WERI-Rb-1 (cell line): Measurements from ENCODE around the gene SLC25A21.

Experiments
- DNase-seq: peaks from one replicate; pipeline ENCODE4 v3.0.0-alpha.2; 2020
- H3K27ac ChIP-seq: fragments of 250-450 bp; sonication (Bioruptor Pico); 2 replicates; pipeline ENCODE4 v1.5.1; 2020; ENCODE audit warnings: mild to moderate bottlenecking, moderate library complexity
- H3K27me3 ChIP-seq: fragments of 250-450 bp; sonication (Bioruptor Pico); 2 replicates; pipeline ENCODE4 v1.5.1; 2021; ENCODE audit warnings: mild to moderate bottlenecking, low read depth, moderate library complexity; ENCODE audit not compliant: insufficient read depth, severe bottlenecking
- H3K36me3 ChIP-seq: fragments of 250-450 bp; sonication (Bioruptor Pico); 2 replicates; pipeline ENCODE4 v1.5.1; 2020; ENCODE audit warnings: mild to moderate bottlenecking, moderate library complexity
- H3K4me3 ChIP-seq: 2 replicates; pipeline ENCODE4 v1.5.1; 2011; ENCODE audit warnings: low read depth, mild to moderate bottlenecking, control low read depth, low read length
- H3K9me3 ChIP-seq: fragments of 250-450 bp; sonication (Bioruptor Pico); 2 replicates; pipeline ENCODE4 v1.5.1; 2021; ENCODE audit warnings: mild to moderate bottlenecking, moderate library complexity; ENCODE audit not compliant: severe bottlenecking
- TF ChIP-seq, protein P1 (sequence below): IDR thresholded peaks from 2 replicates; pipeline ENCODE4 v1.5.1; 2011; ENCODE audit warnings: low read depth, mild to moderate bottlenecking, control low read depth, inconsistent platforms, low read length

SLC25A21 gene

GRCh38 chr14:36824854-36825253 is 347.6 kb downstream of the SLC25A21 start:
- H3K27ac ChIP-seq = no peak overlapping the region
- H3K4me3 ChIP-seq = no peak overlapping the region
- TF ChIP-seq, protein P1, sequence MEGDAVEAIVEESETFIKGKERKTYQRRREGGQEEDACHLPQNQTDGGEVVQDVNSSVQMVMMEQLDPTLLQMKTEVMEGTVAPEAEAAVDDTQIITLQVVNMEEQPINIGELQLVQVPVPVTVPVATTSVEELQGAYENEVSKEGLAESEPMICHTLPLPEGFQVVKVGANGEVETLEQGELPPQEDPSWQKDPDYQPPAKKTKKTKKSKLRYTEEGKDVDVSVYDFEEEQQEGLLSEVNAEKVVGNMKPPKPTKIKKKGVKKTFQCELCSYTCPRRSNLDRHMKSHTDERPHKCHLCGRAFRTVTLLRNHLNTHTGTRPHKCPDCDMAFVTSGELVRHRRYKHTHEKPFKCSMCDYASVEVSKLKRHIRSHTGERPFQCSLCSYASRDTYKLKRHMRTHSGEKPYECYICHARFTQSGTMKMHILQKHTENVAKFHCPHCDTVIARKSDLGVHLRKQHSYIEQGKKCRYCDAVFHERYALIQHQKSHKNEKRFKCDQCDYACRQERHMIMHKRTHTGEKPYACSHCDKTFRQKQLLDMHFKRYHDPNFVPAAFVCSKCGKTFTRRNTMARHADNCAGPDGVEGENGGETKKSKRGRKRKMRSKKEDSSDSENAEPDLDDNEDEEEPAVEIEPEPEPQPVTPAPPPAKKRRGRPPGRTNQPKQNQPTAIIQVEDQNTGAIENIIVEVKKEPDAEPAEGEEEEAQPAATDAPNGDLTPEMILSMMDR = no peak
- no peaks in the 10 kb centered on the region for H3K9me3 ChIP-seq
- no peaks in the 10 kb centered on the region for H3K36me3 ChIP-seq
- DNase-seq = no peak
- H3K27me3 ChIP-seq = peaks cover 44% of the 10 kb centered on the region

- TF ChIP-seq, protein P1 = no peak
- Histone ChIP-seq H3K9me3 (no peaks in the 10 kb centered on the region), H3K36me3 (no peaks in the 10 kb centered on the region), H3K27ac (no peak overlapping the region), H3K27me3 (peaks cover 37% of the 10 kb centered on the region), H3K4me3 (no peak overlapping the region)
- no peak for DNase-seq
These were observed 348.8 kb downstream of the SLC25A21 start for GRCh38 chr14:36823651-36824050.

- H3K36me3 ChIP-seq = no peaks in the 10 kb centered on the region
- no peak overlapping the region for H3K27ac ChIP-seq
- no peak overlapping the region for H3K4me3 ChIP-seq
- H3K9me3 ChIP-seq = no peaks in the 10 kb centered on the region
- peaks cover 40% of the 10 kb centered on the region for H3K27me3 ChIP-seq
- no peak for DNase-seq
- TF ChIP-seq, protein P1 = no peak
These were observed 349.7 kb downstream of the SLC25A21 start for GRCh38 chr14:36822685-36823084.

DNA sequence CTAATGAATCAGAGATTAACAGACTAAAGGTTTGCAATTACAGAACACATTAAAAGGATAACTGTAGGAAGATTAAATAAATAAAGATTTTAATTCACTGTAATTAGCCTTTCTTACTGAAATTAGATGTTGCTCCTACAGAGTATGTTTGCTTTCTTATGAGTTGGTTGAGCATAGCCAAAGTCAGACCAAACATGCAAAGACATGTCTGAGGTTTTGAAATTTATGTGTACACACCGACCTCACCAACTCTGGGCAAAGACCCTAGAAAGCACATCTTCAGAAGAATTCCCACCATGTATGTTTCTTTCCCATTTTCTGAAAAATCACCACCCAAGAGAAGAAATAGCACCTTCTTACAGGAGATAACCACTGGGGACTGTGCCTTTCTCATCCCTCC is 351.5 kb downstream of the SLC25A21 start:
- no peak for DNase-seq
- H3K36me3 ChIP-seq = no peaks in the 10 kb centered on the region
- peaks cover 46% of the 10 kb centered on the region for H3K27me3 ChIP-seq
- TF ChIP-seq, protein P1 = no peak
- H3K27ac ChIP-seq = no peak overlapping the region
- no peak overlapping the region for H3K4me3 ChIP-seq
- no peaks in the 10 kb centered on the region for H3K9me3 ChIP-seq

DNA sequence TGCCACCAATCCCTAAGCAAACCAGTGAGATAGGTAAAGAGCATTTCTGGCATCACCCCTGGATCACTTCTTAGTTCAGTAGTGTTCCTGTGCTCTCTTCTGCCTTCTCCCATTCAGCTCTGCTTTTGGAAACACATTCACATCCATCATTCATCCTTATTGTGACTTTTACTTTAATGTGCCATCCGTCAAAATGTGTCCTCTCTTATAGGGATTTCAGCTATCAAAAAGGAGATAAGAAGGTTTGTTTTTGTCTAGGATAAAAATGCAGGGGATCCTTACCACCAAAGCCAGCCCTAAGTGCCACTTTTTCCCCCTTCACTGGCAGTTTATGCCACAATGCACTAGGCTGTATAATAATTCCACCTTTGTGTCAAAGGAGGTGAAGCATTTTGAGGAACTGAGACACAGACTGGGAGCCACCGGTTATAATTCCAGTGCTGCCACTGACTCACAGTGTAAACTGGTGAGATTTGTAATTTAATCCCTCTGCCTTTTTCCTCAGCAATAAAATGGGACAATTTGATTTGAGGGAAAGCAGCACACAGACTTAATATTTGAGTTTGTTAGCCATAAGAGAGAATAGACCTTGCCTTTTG is 352.2 kb downstream of the SLC25A21 start:
- no peaks in the 10 kb centered on the region for H3K9me3 ChIP-seq
- H3K4me3 ChIP-seq = no peak overlapping the region
- H3K27ac ChIP-seq = no peak overlapping the region
- H3K27me3 ChIP-seq = peaks cover 44% of the 10 kb centered on the region
- TF ChIP-seq, protein P1 = no peak
- H3K36me3 ChIP-seq = no peaks in the 10 kb centered on the region
- DNase-seq = no peak

DNA sequence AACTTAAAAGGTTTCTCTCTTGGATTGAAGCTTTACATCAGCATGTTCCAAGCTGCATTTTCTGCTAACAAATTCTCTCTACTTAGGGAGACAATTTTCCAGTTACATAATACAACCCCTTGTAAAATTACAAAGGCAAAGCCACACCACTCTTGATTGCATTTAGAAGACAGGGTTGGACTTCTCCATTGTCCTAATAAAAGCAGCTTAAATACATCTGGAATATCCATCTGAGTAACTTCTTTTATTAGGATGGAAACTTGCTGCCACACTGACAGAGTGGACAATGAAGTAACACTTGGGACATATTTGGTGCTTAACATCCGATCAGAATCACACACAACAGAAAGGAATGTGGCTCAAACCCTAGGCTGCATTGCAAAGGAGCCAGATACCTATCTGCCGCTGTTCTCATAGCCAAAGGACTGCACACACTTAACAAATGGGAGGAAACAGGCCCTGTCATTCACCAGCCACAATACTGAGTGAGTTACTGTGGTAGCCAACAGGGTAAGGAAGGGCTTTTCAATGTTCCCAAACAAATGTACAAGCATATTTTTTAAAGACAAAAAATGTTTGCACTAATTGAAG is 353.5 kb downstream of the SLC25A21 start:
- TF ChIP-seq, protein P1 = no peak
- H3K27ac ChIP-seq = no peak overlapping the region
- DNase-seq = no peak
- H3K36me3 ChIP-seq = no peaks in the 10 kb centered on the region
- H3K4me3 ChIP-seq = no peak overlapping the region
- peaks cover 40% of the 10 kb centered on the region for H3K27me3 ChIP-seq
- H3K9me3 ChIP-seq = no peaks in the 10 kb centered on the region
